ENCODE data around the gene SLC13A3. TPM values are rescaled to one million over a fixed set of nuclear protein-coding genes. Genes with fewer than 3 reads are reported as not detected.

Gene SLC13A3
- total RNA-seq, 4 donors from 2014 or later: 0.20 to 2.8 (median 1.1) TPM

DNA sequence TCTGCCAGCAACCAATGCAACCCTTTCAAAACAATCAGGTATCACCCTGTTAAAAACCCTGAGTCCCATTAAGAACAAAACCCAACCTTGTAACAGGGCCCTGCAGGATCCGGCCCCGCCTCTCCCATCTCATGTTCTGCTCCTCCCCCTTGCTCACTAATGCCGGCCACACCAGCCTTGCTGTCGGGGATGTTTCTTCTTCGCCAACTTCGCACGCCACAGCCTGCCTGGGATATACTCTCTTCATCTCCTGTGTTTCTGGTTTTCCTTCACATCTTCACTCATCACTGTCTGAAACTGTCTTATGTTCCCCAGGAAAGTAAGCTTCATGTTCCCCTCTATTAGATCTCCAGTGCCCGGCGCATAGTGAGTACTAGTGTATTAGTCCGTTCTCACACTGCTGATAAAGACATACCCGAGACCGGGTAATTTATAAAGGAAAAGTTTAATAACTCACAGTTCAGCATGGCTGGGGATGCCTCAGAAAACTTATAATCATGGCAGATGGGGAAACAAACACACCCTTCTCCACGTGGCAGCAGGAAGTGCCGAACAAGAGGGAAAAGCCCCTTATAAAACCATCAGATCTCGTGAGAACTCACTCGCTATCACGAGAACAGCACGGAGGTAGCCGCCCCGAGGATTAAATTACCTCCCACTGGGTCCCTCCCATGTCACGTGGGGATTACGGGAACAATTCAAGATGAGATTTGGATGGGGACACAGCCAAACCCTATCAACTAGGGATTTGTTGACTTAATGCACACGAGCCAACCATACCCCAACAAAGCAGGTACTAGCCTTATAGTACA, 32.9 kb upstream of the SLC13A3 start:
- in situ Hi-C loops (cut with MboI; ENCODE audit: low sequenced_read_pairs in 4 of 4) (no loop called here), intact Hi-C loops (cut with DNase I; ENCODE audit: low total_unique reads) (no loop called here)

DNA sequence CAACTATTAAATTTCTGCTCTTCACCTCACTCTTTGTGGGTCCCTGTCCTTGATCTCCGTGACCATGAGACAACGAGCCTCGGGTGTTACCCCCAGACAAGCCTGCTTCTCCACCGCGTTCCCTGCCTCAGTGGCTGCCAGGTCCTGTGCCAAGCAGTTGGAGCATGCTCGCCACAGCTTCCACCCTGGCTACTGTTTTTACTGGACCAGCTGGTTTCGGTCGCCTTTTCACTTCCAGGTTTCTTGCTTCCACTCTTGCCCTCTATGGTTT, 32.3 kb upstream of the SLC13A3 start:
- Histone ChIP-seq H3K27me3 (no peaks in the 10 kb centered on the region), H3K27ac (no peak overlapping the region), H3K9me3 (no peaks in the 10 kb centered on the region), H3K36me3 (no peaks in the 10 kb centered on the region), H3K4me3 (peak overlapping the region in 2 of 4 donors; percentile 8 to 13), H3K4me1 (peaks cover 34 to 40% of the 10 kb centered on the region in 2 donors)
- no peak for DNase-seq
- in situ Hi-C loops (cut with MboI; ENCODE audit: low sequenced_read_pairs in 4 of 4): no loop called here
- TF ChIP-seq POLR2A (IDR thresholded peaks at IDR 0.05): no peak
- TF ChIP-seq, protein P1, sequence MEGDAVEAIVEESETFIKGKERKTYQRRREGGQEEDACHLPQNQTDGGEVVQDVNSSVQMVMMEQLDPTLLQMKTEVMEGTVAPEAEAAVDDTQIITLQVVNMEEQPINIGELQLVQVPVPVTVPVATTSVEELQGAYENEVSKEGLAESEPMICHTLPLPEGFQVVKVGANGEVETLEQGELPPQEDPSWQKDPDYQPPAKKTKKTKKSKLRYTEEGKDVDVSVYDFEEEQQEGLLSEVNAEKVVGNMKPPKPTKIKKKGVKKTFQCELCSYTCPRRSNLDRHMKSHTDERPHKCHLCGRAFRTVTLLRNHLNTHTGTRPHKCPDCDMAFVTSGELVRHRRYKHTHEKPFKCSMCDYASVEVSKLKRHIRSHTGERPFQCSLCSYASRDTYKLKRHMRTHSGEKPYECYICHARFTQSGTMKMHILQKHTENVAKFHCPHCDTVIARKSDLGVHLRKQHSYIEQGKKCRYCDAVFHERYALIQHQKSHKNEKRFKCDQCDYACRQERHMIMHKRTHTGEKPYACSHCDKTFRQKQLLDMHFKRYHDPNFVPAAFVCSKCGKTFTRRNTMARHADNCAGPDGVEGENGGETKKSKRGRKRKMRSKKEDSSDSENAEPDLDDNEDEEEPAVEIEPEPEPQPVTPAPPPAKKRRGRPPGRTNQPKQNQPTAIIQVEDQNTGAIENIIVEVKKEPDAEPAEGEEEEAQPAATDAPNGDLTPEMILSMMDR (IDR thresholded peaks at IDR 0.05 in 4 of 5, conservative IDR thresholded peaks at IDR 0.05 in 1 of 5): no peak
- intact Hi-C loops (cut with DNase I; ENCODE audit: low total_unique reads): no loop called here
- peak in 1 of 2 donors; percentile 15 for ATAC-seq

More for the DNA sequence above, 32.9 kb upstream of the SLC13A3 start:
- Histone ChIP-seq H3K27me3 (no peaks in the 10 kb centered on the region), H3K4me3 (peak overlapping the region in 2 of 4 donors; percentile 8 to 13), H3K27ac (no peak overlapping the region), H3K9me3 (no peaks in the 10 kb centered on the region), H3K4me1 (peaks cover 34 to 40% of the 10 kb centered on the region in 2 donors), H3K36me3 (no peaks in the 10 kb centered on the region)
- DNase-seq (no peak), ATAC-seq (peak; percentile 32 to 37)
- no peak for TF ChIP-seq POLR2A (IDR thresholded peaks at IDR 0.05)
- TF ChIP-seq, protein P1 (IDR thresholded peaks at IDR 0.05 in 4 of 5, conservative IDR thresholded peaks at IDR 0.05 in 1 of 5): no peak

DNA sequence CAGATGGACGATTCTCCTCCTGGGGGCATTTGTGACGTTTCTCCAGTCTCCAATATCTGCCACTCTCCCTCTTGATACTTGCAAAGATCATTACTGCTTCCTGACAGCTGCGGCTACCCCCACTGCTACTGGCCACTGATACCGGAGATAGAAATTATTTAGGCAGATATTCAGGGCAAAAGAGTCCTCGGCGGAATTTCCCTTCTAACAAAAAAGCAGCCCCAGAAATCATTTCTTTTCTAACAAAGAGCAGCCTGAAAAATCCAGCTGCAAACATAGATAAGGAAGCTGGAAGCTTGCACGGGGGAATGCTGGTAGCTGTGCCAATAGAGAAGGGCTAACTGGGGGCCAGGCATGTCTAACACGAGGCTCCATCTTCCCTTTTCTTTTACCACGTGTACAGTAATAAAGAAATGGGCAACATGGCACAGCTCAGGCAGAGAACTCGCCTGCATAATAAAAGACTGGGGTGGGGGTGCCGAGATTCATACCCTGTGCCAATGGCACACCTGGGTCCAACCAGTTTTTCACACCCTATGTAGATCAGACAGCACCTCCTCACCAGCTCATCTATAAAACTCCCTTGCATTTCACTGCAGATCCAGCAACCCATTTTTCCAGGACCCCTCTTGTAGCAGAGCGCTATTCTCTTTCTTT, 31.9 kb upstream of the SLC13A3 start:
- ATAC-seq (no peak), DNase-seq (no peak)
- H3K4me1 ChIP-seq: peaks cover 30 to 36% of the 10 kb centered on the region in 2 donors
- in situ Hi-C loops (cut with MboI; ENCODE audit: low sequenced_read_pairs in 4 of 4): no loop called here
- H3K4me3 ChIP-seq: peak overlapping the region in 1 of 4 donors; percentile 8
- H3K36me3 ChIP-seq: no peaks in the 10 kb centered on the region
- no peak for TF ChIP-seq POLR2A (IDR thresholded peaks at IDR 0.05)
- TF ChIP-seq, protein P1 (IDR thresholded peaks at IDR 0.05 in 4 of 5, conservative IDR thresholded peaks at IDR 0.05 in 1 of 5): no peak
- H3K27me3 ChIP-seq: no peaks in the 10 kb centered on the region
- no peaks in the 10 kb centered on the region for H3K9me3 ChIP-seq
- H3K27ac ChIP-seq: no peak overlapping the region
- intact Hi-C loops (cut with DNase I; ENCODE audit: low total_unique reads): no loop called here

DNA sequence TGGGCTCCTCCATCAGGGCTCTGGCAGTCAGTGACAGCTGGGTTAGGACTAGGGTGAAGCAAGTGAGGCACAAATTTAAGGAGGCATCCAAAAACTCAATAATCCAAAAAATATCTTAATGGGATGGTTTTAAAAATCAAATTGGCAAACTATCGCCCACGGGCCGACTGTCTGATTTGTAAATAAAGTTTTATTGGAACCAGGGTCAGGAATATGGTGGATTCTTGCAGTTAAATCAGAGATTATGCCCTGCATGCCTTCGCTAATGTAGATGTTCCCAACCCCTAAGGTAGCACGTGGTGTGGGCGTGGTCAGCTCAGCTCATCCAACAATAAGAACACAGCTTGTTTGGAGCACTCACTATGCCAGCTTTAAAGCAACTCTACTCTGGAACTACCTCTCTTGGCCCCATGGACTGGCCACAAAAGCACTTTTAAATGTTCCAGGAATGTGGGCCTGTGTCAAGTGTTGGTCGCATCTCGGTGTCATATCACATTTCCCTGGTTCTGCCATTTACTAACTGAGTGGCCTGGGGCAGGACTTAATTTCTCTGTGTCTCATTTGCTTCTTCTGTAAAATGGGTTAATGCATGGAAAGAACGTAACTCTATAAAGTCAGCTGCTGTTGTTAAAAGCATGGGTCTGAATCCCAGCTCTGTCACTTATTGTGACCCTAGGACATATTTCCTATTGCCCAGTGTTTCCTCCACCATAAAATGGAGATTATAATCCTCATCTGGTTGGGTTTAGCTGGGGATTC, 31.0 kb upstream of the SLC13A3 start:
- H3K4me1 ChIP-seq: peaks cover 21 to 27% of the 10 kb centered on the region in 2 donors
- in situ Hi-C loops (cut with MboI; ENCODE audit: low sequenced_read_pairs in 4 of 4): no loop called here
- ATAC-seq: no peak

More for the DNA sequence above, 31.0 kb upstream of the SLC13A3 start:
- Histone ChIP-seq H3K9me3 (no peaks in the 10 kb centered on the region), H3K4me3 (no peak overlapping the region), H3K27me3 (no peaks in the 10 kb centered on the region), H3K36me3 (no peaks in the 10 kb centered on the region), H3K27ac (no peak overlapping the region)
- no peak for TF ChIP-seq POLR2A (IDR thresholded peaks at IDR 0.05)
- TF ChIP-seq, protein P1 (IDR thresholded peaks at IDR 0.05 in 4 of 5, conservative IDR thresholded peaks at IDR 0.05 in 1 of 5): no peak
- no peak for DNase-seq
- intact Hi-C loops (cut with DNase I; ENCODE audit: low total_unique reads): no loop called here

Measured in gastrocnemius medialis (tissue), 4 donors.